ENCODE data around the gene SEPTIN8.

Gene SEPTIN8

GRCh38 chr5:132739232-132739631, 37.8 kb downstream of the SEPTIN8 start:
- Histone ChIP-seq H4K91ac (ENCODE audit: low read length) (no peak overlapping the region), H2AFZ (ENCODE audit: low read depth, low read length) (no peak overlapping the region), H3K14ac (ENCODE audit: low read length in 2 of 2) (no peak overlapping the region), H3K27ac (ENCODE audit: low read length, poor library complexity, severe bottlenecking) (no peak overlapping the region), H2BK12ac (ENCODE audit: low read length in 2 of 2) (no peak overlapping the region), H3K18ac (ENCODE audit: low read depth in 1 of 2, low read length in 2 of 2) (no peak overlapping the region), H3K9me3 (ENCODE audit: control insufficient read depth, low read length) (no peaks in the 10 kb centered on the region), H3K4ac (ENCODE audit: low read depth in 1 of 2, low read length in 2 of 2) (no peak overlapping the region), H2BK5ac (ENCODE audit: low read depth, low read length, poor library complexity, severe bottlenecking) (no peak overlapping the region), H3K4me3 (ENCODE audit: insufficient read depth in 1 of 2, low read depth in 1 of 2, low read length in 2 of 2) (no peak overlapping the region), H3K27me3 (ENCODE audit: control insufficient read depth in 1 of 2, insufficient read depth in 1 of 2, low read length in 2 of 2) (peaks cover 0 to 15% of the 10 kb centered on the region in 2 experiments), H3K79me1 (replicated peaks; ENCODE audit: low read length, poor library complexity, severe bottlenecking) (peaks cover 9% of the 10 kb centered on the region), H3K9ac (ENCODE audit: low read length) (no peak overlapping the region), H3K36me3 (ENCODE audit: control insufficient read depth in 1 of 2, insufficient read depth in 2 of 2, low read depth in 1 of 2, low read length in 2 of 2) (peaks cover 0 to 4% of the 10 kb centered on the region in 2 experiments), H2AK5ac (ENCODE audit: low read length, severe bottlenecking) (no peak overlapping the region), H2BK15ac (ENCODE audit: low read depth, poor library complexity, severe bottlenecking) (no peak overlapping the region), H4K8ac (ENCODE audit: low read length) (no peak overlapping the region), H3K4me1 (ENCODE audit: control insufficient read depth, insufficient read depth, low read depth, low read length) (peaks cover 3% of the 10 kb centered on the region), H3K23ac (ENCODE audit: low read length in 2 of 2) (no peak overlapping the region), H2BK120ac (ENCODE audit: low read depth, low read length) (no peak overlapping the region), H3K4me2 (ENCODE audit: low read length, poor library complexity, severe bottlenecking) (no peak overlapping the region)
- WGBS, result 80% methylated on average over 1 of the region's 1 CpG
- no peak for DNase-seq

GRCh38 chr5:132737982-132738681, 38.9 kb downstream of the SEPTIN8 start:
- H4K8ac ChIP-seq (ENCODE audit: low read length), result peak overlapping the region; percentile 75
- H3K4me3 ChIP-seq (ENCODE audit: insufficient read depth in 1 of 2, low read depth in 1 of 2, low read length in 2 of 2), result peak overlapping the region in 1 of 2 experiments; percentile 82
- peaks cover 6 to 9% of the 10 kb centered on the region in 2 experiments for H3K36me3 ChIP-seq (ENCODE audit: control insufficient read depth in 1 of 2, insufficient read depth in 2 of 2, low read depth in 1 of 2, low read length in 2 of 2)
- H3K9me3 ChIP-seq (ENCODE audit: control insufficient read depth, low read length), result no peaks in the 10 kb centered on the region
- no peak overlapping the region for H3K14ac ChIP-seq (ENCODE audit: low read length in 2 of 2)
- no peak overlapping the region for H2BK5ac ChIP-seq (ENCODE audit: low read depth, low read length, poor library complexity, severe bottlenecking)
- H2BK120ac ChIP-seq (ENCODE audit: low read depth, low read length), result no peak overlapping the region
- H3K9ac ChIP-seq (ENCODE audit: low read length), result peak overlapping the region; percentile 77
- H2AK5ac ChIP-seq (ENCODE audit: low read length, severe bottlenecking), result no peak overlapping the region
- H3K4ac ChIP-seq (ENCODE audit: low read depth in 1 of 2, low read length in 2 of 2), result no peak overlapping the region
- peaks cover 3% of the 10 kb centered on the region for H3K4me1 ChIP-seq (ENCODE audit: control insufficient read depth, insufficient read depth, low read depth, low read length)
- H3K79me1 ChIP-seq (replicated peaks; ENCODE audit: low read length, poor library complexity, severe bottlenecking), result peaks cover 11% of the 10 kb centered on the region
- H3K27ac ChIP-seq (ENCODE audit: low read length, poor library complexity, severe bottlenecking), result no peak overlapping the region
- peak overlapping the region; percentile 95 for H3K4me2 ChIP-seq (ENCODE audit: low read length, poor library complexity, severe bottlenecking)
- H2BK15ac ChIP-seq (ENCODE audit: low read depth, poor library complexity, severe bottlenecking), result no peak overlapping the region
- no peak overlapping the region for H3K18ac ChIP-seq (ENCODE audit: low read depth in 1 of 2, low read length in 2 of 2)
- H3K23ac ChIP-seq (ENCODE audit: low read length in 2 of 2), result no peak overlapping the region
- no peak overlapping the region for H2AFZ ChIP-seq (ENCODE audit: low read depth, low read length)
- 74% methylated on average over 7 of the region's 9 CpGs for WGBS
- H3K27me3 ChIP-seq (ENCODE audit: control insufficient read depth in 1 of 2, insufficient read depth in 1 of 2, low read length in 2 of 2), result peaks cover 0 to 13% of the 10 kb centered on the region in 2 experiments
- no peak overlapping the region for H2BK12ac ChIP-seq (ENCODE audit: low read length in 2 of 2)
- H4K91ac ChIP-seq (ENCODE audit: low read length), result no peak overlapping the region
- no peak for DNase-seq

GRCh38 chr5:132736853-132737833, 39.9 kb downstream of the SEPTIN8 start, which contains the start of gene KIF3A:
Gene KIF3A (minus strand): TSS chr5:132737546. CDS start chr5:132737419, 127 bp downstream.
- Histone ChIP-seq H3K4ac (ENCODE audit: low read depth in 1 of 2, low read length in 2 of 2) (peak within 1 kb of the TSS in 1 of 2 experiments; percentile 81), H4K91ac (ENCODE audit: low read length) (peak within 1 kb of the TSS; percentile 68), H3K79me1 (replicated peaks; ENCODE audit: low read length, poor library complexity, severe bottlenecking) (peaks cover 11% of the 10 kb centered on the region), H2BK15ac (ENCODE audit: low read depth, poor library complexity, severe bottlenecking) (no peak within 1 kb of the TSS), H3K14ac (ENCODE audit: low read length in 2 of 2) (peak within 1 kb of the TSS in 1 of 2 experiments; percentile 87), H3K27me3 (ENCODE audit: control insufficient read depth in 1 of 2, insufficient read depth in 1 of 2, low read length in 2 of 2) (peaks cover 0 to 9% of the 10 kb centered on the region in 2 experiments), H4K8ac (ENCODE audit: low read length) (peak within 1 kb of the TSS; percentile 88), H2BK5ac (ENCODE audit: low read depth, low read length, poor library complexity, severe bottlenecking) (no peak within 1 kb of the TSS), H2AFZ (ENCODE audit: low read depth, low read length) (peak within 1 kb of the TSS; percentile 93), H3K36me3 (ENCODE audit: control insufficient read depth in 1 of 2, insufficient read depth in 2 of 2, low read depth in 1 of 2, low read length in 2 of 2) (peaks cover 6 to 14% of the 10 kb centered on the region in 2 experiments), H3K9me3 (ENCODE audit: control insufficient read depth, low read length) (no peaks in the 10 kb centered on the region), H3K27ac (ENCODE audit: low read length, poor library complexity, severe bottlenecking) (no peak within 1 kb of the TSS), H3K18ac (ENCODE audit: low read depth in 1 of 2, low read length in 2 of 2) (peak within 1 kb of the TSS; percentile 79 to 83), H3K4me3 (ENCODE audit: insufficient read depth in 1 of 2, low read depth in 1 of 2, low read length in 2 of 2) (peak within 1 kb of the TSS; percentile 82 to 99), H3K4me2 (ENCODE audit: low read length, poor library complexity, severe bottlenecking) (peak within 1 kb of the TSS; percentile 95), H2AK5ac (ENCODE audit: low read length, severe bottlenecking) (no peak within 1 kb of the TSS), H3K4me1 (ENCODE audit: control insufficient read depth, insufficient read depth, low read depth, low read length) (peaks cover 3% of the 10 kb centered on the region), H3K23ac (ENCODE audit: low read length in 2 of 2) (no peak within 1 kb of the TSS), H3K9ac (ENCODE audit: low read length) (peak within 1 kb of the TSS; percentile 77), H2BK120ac (ENCODE audit: low read depth, low read length) (no peak within 1 kb of the TSS), H2BK12ac (ENCODE audit: low read length in 2 of 2) (peak within 1 kb of the TSS in 1 of 2 experiments; percentile 29)
- DNase-seq, result peak; percentile 95
- 1% methylated on average over 76 of the region's 81 CpGs for WGBS

- Histone ChIP-seq H2BK5ac (ENCODE audit: low read depth, low read length, poor library complexity, severe bottlenecking) (no peak overlapping the region), H4K91ac (ENCODE audit: low read length) (no peak overlapping the region), H4K8ac (ENCODE audit: low read length) (no peak overlapping the region), H3K4ac (ENCODE audit: low read depth in 1 of 2, low read length in 2 of 2) (no peak overlapping the region), H2BK12ac (ENCODE audit: low read length in 2 of 2) (no peak overlapping the region), H3K14ac (ENCODE audit: low read length in 2 of 2) (no peak overlapping the region), H3K9ac (ENCODE audit: low read length) (no peak overlapping the region), H3K23ac (ENCODE audit: low read length in 2 of 2) (no peak overlapping the region), H3K4me1 (ENCODE audit: control insufficient read depth, insufficient read depth, low read depth, low read length) (peaks cover 3% of the 10 kb centered on the region), H3K4me3 (ENCODE audit: insufficient read depth in 1 of 2, low read depth in 1 of 2, low read length in 2 of 2) (no peak overlapping the region), H3K9me3 (ENCODE audit: control insufficient read depth, low read length) (no peaks in the 10 kb centered on the region), H2AK5ac (ENCODE audit: low read length, severe bottlenecking) (no peak overlapping the region), H2BK120ac (ENCODE audit: low read depth, low read length) (no peak overlapping the region), H3K36me3 (ENCODE audit: control insufficient read depth in 1 of 2, insufficient read depth in 2 of 2, low read depth in 1 of 2, low read length in 2 of 2) (peaks cover 14 to 16% of the 10 kb centered on the region in 2 experiments), H3K27ac (ENCODE audit: low read length, poor library complexity, severe bottlenecking) (no peak overlapping the region), H2BK15ac (ENCODE audit: low read depth, poor library complexity, severe bottlenecking) (no peak overlapping the region), H3K4me2 (ENCODE audit: low read length, poor library complexity, severe bottlenecking) (no peak overlapping the region), H3K79me1 (replicated peaks; ENCODE audit: low read length, poor library complexity, severe bottlenecking) (peaks cover 18% of the 10 kb centered on the region), H3K18ac (ENCODE audit: low read depth in 1 of 2, low read length in 2 of 2) (no peak overlapping the region), H2AFZ (ENCODE audit: low read depth, low read length) (no peak overlapping the region), H3K27me3 (ENCODE audit: control insufficient read depth in 1 of 2, insufficient read depth in 1 of 2, low read length in 2 of 2) (peaks cover 0 to 4% of the 10 kb centered on the region in 2 experiments)
- DNase-seq, result no peak
- no CpG with 5 or more reads among the region's 2 CpGs for WGBS
Observed at GRCh38 chr5:132734687-132735086, 42.4 kb downstream of the SEPTIN8 start.

Data from mesenchymal stem cell (in vitro differentiated cells and primary cell).